ENCODE measurements around the gene PDE11A. TPM values are rescaled to one million over a fixed set of nuclear protein-coding genes. Genes with fewer than 3 reads are reported as not detected.

The PDE11A gene
- total and polyA plus RNA-seq, 2 donors from 2014 or later = 0.58 to 0.82 TPM

DNA sequence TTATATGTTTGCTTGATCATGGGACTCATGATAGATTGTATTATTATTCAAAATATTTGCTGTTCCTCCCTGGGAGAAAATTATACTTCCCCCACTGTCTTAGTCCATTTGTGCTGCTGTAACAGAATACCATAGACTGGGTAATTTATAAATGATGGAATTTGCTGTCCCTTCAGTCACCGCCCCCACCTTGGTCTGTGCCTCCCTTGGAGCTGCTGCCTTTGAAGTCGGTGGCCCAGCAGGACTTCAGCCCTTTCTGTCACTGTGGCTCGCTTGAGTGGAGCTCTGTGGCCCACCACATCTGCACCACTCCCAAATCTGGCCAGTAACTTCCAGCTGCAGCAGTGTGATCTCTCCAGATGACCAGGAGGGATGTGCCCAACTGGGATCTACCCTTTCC lies 479.2 kb downstream of the PDE11A start:
- H3K9me3 ChIP-seq (ENCODE audit: control insufficient read depth in 2 of 3, insufficient read depth in 1 of 3, low read length in 3 of 3) = no peaks in the 10 kb centered on the region
- H3K9ac ChIP-seq (ENCODE audit: low read length in 3 of 3) = no peak overlapping the region
- no peaks in the 10 kb centered on the region for H3K27me3 ChIP-seq (ENCODE audit: control insufficient read depth, insufficient read depth, low read length)
- no peaks in the 10 kb centered on the region for H3K36me3 ChIP-seq (ENCODE audit: control insufficient read depth in 2 of 3, insufficient read depth in 3 of 3, low read length in 3 of 3)
- TF ChIP-seq, protein P1, sequence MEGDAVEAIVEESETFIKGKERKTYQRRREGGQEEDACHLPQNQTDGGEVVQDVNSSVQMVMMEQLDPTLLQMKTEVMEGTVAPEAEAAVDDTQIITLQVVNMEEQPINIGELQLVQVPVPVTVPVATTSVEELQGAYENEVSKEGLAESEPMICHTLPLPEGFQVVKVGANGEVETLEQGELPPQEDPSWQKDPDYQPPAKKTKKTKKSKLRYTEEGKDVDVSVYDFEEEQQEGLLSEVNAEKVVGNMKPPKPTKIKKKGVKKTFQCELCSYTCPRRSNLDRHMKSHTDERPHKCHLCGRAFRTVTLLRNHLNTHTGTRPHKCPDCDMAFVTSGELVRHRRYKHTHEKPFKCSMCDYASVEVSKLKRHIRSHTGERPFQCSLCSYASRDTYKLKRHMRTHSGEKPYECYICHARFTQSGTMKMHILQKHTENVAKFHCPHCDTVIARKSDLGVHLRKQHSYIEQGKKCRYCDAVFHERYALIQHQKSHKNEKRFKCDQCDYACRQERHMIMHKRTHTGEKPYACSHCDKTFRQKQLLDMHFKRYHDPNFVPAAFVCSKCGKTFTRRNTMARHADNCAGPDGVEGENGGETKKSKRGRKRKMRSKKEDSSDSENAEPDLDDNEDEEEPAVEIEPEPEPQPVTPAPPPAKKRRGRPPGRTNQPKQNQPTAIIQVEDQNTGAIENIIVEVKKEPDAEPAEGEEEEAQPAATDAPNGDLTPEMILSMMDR (IDR thresholded peaks at IDR 0.05; ENCODE audit: borderline replicate concordance, extremely low read depth, insufficient read depth) = no peak
- H3K4me1 ChIP-seq (ENCODE audit: control insufficient read depth in 2 of 3, insufficient read depth in 2 of 3, low read depth in 1 of 3, low read length in 3 of 3) = peaks cover 0 to 2% (median 0%) of the 10 kb centered on the region in 3 donors
- no peak overlapping the region for H3K27ac ChIP-seq (ENCODE audit: low read depth in 2 of 2, low read length in 2 of 2)
- DNase-seq (peak in 1 of 5 donors; percentile 34), FAIRE-seq (no peak)
- intact Hi-C loops (cut with DNase I) = no loop called here
- H3K4me3 ChIP-seq (ENCODE audit: low read length in 3 of 3) = no peak overlapping the region

DNA sequence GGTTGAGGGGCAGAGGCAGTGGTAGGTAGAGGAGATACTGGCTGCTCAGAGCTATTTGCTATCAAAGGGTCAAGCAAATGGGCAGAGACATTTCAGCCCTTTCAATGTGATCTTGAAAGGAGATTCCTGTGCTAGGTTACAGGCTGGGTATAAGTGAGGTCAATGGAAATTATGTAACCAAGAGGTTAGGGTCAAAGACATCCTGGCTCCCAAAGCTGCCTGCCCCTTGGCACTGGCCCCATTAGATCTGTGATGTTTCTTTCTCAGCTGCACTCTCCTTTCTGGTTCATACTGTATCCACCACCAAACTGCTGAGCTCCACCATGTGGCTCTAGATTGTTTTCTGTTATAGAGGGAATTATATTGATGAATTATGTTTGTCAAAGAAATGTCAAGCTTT lies 479.6 kb downstream of the PDE11A start:
- no peaks in the 10 kb centered on the region for H3K36me3 ChIP-seq (ENCODE audit: control insufficient read depth in 2 of 3, insufficient read depth in 3 of 3, low read length in 3 of 3)
- no peak overlapping the region for H3K4me3 ChIP-seq (ENCODE audit: low read length in 3 of 3)
- DNase-seq (no peak), FAIRE-seq (no peak)
- intact Hi-C loops (cut with DNase I) = no loop called here
- TF ChIP-seq, protein P1 (IDR thresholded peaks at IDR 0.05; ENCODE audit: borderline replicate concordance, extremely low read depth, insufficient read depth) = no peak
- H3K9me3 ChIP-seq (ENCODE audit: control insufficient read depth in 2 of 3, insufficient read depth in 1 of 3, low read length in 3 of 3) = no peaks in the 10 kb centered on the region
- H3K4me1 ChIP-seq (ENCODE audit: control insufficient read depth in 2 of 3, insufficient read depth in 2 of 3, low read depth in 1 of 3, low read length in 3 of 3) = peaks cover 0 to 2% (median 0%) of the 10 kb centered on the region in 3 donors
- H3K27ac ChIP-seq (ENCODE audit: low read depth in 2 of 2, low read length in 2 of 2) = no peak overlapping the region
- H3K27me3 ChIP-seq (ENCODE audit: control insufficient read depth, insufficient read depth, low read length) = no peaks in the 10 kb centered on the region
- no peak overlapping the region for H3K9ac ChIP-seq (ENCODE audit: low read length in 3 of 3)

DNA sequence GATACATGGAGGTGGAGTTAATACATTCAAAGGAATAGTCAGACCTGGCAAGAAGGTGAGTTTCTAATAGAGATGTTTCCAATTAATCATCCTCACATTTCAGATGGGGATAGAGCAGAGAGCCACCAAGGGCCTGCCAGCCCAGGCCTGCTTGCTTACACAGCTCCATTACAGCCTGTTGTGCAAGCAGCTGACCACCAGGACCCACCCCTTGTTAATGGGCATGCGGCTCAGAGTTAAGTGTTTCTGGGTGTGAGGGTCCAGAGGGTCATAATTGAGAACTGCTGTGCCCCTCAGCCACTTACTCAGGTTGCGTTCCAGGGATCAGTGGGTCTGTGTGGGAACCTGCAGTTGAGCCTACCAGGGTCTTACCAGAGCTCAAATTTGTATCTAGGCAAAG lies 480.2 kb downstream of the PDE11A start:
- Histone ChIP-seq H3K9ac (ENCODE audit: low read length in 3 of 3) (no peak overlapping the region), H3K9me3 (ENCODE audit: control insufficient read depth in 2 of 3, insufficient read depth in 1 of 3, low read length in 3 of 3) (no peaks in the 10 kb centered on the region), H3K36me3 (ENCODE audit: control insufficient read depth in 2 of 3, insufficient read depth in 3 of 3, low read length in 3 of 3) (no peaks in the 10 kb centered on the region), H3K27me3 (ENCODE audit: control insufficient read depth, insufficient read depth, low read length) (no peaks in the 10 kb centered on the region), H3K4me3 (ENCODE audit: low read length in 3 of 3) (no peak overlapping the region), H3K4me1 (ENCODE audit: control insufficient read depth in 2 of 3, insufficient read depth in 2 of 3, low read depth in 1 of 3, low read length in 3 of 3) (no peaks in the 10 kb centered on the region), H3K27ac (ENCODE audit: low read depth in 2 of 2, low read length in 2 of 2) (no peak overlapping the region)
- intact Hi-C loops (cut with DNase I) = no loop called here
- DNase-seq = no peak
- TF ChIP-seq, protein P1 (IDR thresholded peaks at IDR 0.05; ENCODE audit: borderline replicate concordance, extremely low read depth, insufficient read depth) = no peak
- no peak for FAIRE-seq

DNA sequence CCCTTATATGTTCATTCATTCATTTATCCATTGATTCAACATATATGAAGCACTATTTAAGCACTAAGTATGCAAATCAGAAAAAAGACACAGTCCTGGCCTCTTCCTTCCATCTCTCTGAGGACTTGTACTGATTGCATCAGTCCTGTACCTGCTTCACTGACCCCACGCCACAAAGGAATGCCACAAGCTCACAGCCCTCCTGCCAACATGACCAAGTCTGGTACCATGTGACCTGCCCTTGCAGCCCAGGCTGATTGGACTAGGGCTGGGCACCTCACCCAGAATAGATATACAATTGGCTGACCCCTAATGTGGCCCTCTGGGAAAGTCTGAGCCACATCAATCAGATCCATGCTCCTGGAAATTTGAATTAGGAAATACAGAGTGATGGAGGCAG lies 483.4 kb downstream of the PDE11A start:
- H3K4me1 ChIP-seq (ENCODE audit: control insufficient read depth in 2 of 3, insufficient read depth in 2 of 3, low read depth in 1 of 3, low read length in 3 of 3) = no peaks in the 10 kb centered on the region
- FAIRE-seq = no peak

More for the DNA sequence above, 483.4 kb downstream of the PDE11A start:
- DNase-seq = no peak
- no peaks in the 10 kb centered on the region for H3K27me3 ChIP-seq (ENCODE audit: control insufficient read depth, insufficient read depth, low read length)
- H3K27ac ChIP-seq (ENCODE audit: low read depth in 2 of 2, low read length in 2 of 2) = no peak overlapping the region
- no peak overlapping the region for H3K4me3 ChIP-seq (ENCODE audit: low read length in 3 of 3)
- TF ChIP-seq, protein P1 (IDR thresholded peaks at IDR 0.05; ENCODE audit: borderline replicate concordance, extremely low read depth, insufficient read depth) = no peak
- no peaks in the 10 kb centered on the region for H3K36me3 ChIP-seq (ENCODE audit: control insufficient read depth in 2 of 3, insufficient read depth in 3 of 3, low read length in 3 of 3)
- intact Hi-C loops (cut with DNase I) = no loop called here
- no peaks in the 10 kb centered on the region for H3K9me3 ChIP-seq (ENCODE audit: control insufficient read depth in 2 of 3, insufficient read depth in 1 of 3, low read length in 3 of 3)
- no peak overlapping the region for H3K9ac ChIP-seq (ENCODE audit: low read length in 3 of 3)

All from kidney (tissue), 14 donors.